ENCODE measurements around the gene KRTAP10-8.
"Not testable (repeated sequence)": the region's sequence is repeated elsewhere in the genome, so short reads cannot be mapped to it uniquely, and the experiment has no call there.

Gene KRTAP10-8

DNA sequence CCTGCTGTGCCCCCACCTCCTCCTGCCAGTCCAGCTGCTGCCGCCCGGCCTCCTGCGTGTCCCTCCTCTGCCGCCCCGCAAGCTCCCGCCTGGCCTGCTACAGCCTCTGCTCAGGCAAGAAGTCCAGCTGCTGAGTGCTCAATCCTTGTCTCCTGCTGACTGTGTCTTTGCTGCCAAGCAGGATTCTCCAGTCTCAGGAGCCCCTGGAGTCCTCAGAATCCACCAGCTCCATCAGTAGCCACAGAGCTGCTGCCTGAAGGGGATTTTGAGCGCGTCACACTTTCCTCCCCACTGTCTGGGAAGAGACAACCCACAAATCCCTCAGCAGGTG is 35.3 kb downstream of the KRTAP10-8 start:
- DNase-seq: no peak

DNA sequence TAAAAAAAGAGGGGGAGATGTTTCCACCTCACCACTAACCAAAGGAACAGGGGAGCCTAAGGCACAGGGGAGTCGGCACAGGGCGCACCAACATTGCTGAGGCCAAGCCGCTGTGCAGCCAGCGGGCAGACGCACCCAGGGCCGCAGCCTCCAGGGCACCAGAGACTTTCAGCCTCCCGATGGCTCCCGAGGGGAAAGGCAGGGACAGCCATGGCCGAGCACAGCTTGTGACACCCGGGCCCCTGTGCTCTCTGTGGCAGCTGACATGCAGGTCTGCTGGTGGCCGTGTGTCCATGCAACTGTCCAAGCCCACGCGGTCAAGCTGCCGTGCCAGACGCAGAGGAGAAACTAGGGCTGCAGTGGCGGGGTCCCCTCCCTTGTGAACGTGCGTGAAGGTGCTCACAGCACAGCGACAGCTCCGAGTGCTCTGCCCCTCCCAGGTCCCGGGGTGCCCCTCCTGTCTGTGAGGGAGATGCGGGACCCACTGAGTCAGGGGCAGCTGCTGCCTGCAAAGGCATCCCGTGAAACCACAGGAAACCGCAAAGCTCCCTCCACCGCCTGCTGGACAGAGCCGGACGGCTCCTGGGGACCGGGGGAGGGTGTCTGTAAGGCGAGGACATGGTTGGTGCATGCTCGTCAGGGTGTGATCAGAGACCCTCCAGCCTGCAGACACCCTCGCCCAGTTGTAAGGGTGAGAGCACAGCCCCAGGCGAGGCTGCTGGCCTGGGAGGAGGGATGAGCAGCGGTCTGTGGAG is 36.9 kb downstream of the KRTAP10-8 start:
- no peak for DNase-seq

DNA sequence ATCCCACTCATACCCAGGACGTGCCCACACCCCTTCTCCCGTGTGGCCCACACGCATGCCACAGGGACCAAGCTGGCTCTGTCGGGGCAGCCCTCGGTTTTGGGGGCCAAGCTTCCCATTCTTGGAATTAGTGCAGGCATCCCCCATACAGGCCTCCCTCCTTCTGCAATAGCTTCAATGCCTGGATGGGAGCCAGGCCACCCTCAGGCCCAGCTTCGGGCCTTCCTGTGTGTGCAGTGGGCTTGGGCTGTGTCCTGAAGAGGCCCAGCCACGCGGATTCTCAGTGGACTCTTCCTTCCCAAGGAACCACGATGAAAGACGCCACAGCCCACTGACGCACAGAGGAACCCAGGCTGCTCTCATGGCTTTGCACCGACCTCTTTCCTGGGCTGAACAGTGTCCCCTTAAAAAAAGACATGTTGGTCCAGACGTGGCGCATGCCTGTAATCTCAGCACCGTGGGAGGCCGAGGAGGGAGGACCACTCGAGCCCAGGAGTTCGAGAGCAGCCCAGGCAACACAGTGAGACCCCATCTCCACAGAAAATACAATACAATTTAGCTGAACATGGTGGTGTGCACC is 37.7 kb downstream of the KRTAP10-8 start:
- DNase-seq: no peak

DNA sequence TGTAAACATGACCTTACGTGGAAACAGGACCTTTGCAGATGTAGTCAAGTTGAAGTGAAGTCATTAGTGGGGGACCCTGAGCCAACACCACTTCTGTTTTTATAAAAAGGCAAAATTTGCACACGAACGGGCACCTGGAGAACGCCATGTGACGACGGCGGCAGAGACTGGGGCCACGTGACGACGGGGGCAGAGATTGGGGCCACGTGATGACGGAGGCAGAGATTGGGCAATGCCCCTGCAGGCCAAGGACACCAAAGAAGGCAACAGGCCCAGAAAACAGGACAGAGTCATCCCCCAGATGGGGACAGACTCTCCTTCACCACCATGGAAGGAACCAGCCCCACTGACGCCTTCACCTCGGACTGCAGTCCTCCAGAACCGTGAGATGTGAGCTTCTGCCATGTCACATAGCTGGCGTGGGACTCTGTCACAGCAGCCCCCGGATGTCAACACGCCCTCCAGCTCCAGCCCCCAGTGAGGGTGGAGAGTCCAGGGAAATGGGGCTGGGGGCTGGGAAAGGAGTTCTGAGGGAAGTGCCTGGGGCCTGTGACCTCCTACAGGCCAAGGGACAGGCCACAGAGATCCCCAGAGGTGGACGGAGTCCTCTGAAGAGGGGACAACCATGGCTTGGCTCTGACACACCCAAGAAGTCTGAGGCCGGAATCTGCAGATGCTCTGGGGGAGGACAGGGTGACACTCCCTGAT is 38.5 kb downstream of the KRTAP10-8 start:
- DNase-seq: no peak

DNA sequence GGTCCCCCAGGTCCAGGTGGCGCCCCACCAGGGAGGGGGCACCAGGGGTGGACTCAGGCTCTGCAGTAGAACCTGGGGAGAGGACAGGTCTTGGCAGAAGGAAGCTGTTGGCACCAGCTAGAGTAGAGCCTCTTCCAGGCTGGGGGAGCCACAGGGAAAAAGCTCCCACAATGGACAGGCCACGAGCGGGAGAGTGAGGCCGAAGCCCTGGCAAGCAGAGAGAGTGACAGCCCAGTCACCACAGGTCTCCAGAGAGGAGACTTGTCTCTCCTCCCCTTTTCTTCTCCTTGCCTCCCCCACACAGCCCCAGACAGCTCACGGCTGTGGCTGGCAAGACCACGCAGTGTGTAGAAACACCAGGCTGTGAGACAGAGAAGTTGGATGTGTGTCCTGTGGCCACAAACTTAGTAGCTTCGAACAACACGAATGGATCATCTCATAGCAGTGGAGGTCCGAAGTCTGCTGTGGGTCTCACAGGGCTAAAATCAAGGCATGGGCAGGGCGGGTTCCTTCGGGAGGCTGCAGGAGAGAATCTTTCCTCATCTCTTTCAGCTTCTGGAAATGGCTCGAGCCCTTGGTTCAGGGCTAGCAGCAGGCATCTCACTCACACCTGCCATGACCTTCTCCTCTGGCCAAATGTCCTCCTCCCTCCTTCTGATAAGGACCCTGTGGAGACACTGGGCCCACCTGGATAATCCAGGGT is 39.2 kb downstream of the KRTAP10-8 start:
- no peak for DNase-seq

DNA sequence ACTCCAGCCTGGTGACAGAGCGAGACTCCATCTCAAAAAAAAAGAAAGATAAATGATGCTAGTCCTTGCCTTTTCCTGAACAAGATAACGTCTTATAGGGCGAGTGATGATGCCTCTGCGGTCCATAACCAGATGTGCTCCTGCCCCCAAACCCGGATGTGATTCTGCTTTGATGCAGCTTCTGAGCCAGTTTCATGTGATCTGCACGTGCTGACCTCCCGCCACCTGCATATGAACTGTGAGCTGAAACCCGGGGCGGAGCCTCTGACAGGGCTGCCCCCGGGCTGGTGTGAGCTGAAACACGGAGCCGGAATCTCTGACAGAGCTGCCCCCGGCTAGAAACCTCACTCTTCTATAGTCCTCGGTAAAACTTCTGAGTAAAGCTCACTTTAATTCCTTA is 41.2 kb downstream of the KRTAP10-8 start:
- DNase-seq: no peak

DNA sequence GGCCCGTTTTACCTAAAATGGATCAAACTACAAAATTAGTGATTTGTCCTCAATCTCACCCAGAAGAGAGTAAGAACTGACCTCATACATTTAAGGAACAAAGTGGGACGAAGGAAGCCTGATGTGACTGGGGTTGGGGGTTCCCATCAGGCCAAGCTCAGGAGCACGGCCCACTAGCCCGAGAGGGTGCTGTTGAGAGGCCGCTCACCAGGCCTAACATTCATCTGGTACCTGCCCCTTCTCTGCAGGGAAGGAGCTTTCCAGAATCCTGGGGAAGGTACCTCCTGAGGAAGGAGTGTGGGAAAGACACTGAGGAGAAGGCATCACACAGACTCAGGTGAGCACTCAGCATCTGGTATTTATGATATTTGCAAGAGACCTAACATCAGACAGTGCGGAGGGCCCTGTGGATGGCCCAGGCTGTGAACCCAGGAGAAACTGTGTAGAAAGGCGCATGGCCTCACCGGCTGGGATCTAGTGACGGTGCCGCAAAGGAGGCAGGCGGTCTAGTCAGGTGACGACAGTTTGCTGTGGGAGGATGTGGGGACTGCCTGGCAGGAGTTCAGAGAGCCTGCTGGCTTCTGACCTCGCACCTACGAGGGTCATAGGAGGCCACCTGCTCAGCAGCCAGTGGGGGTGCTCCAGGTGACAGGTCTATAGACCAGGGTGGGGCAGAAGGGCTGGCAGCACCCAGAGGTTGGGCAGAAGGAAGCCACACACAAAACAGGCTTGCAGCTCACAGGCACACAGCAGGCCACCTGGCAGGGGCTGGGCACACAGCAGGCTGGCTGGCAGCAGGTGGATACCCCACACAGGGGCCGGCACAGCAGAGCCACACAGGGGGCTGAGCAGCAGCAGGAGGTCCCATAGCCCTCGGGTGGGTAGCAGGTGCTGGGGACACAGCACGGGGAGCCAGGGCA is 42.0 kb downstream of the KRTAP10-8 start:
- no peak for DNase-seq

DNA sequence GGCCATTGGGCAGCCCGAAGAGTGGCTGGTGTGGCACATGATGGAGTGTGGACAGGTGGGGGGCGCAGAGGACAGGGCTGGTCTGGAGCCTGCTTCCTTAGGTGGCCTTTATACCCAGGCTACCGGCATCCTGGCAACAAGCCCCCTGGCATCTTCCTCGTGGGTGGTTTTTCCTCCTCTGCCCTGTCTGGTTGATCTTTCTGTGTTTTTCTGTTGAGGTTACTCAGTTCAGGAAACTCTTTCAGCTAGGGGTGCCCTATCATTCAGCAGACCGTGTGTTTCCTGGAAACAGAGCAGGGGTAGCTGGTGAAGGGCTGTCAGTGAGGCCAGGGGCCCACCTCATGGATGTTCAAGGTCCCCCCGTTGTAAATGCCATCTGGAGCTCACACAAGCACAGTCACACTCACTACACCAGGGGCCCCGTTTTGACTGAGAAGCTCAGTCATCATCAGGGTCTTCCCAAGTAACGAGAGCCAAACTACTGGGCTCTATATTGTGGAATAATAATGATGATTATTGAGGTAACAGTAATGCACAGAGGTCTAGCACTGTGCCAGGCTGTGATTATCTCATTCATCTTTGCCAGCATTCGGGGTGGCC is 42.8 kb downstream of the KRTAP10-8 start, which contains the start of gene KRTAP12-4:
KRTAP12-4 (minus strand) TSS at position 84 of the 600 bp plus-strand sequence; CDS start at position 39, 45 bp downstream.
- DNase-seq: no peak

DNA sequence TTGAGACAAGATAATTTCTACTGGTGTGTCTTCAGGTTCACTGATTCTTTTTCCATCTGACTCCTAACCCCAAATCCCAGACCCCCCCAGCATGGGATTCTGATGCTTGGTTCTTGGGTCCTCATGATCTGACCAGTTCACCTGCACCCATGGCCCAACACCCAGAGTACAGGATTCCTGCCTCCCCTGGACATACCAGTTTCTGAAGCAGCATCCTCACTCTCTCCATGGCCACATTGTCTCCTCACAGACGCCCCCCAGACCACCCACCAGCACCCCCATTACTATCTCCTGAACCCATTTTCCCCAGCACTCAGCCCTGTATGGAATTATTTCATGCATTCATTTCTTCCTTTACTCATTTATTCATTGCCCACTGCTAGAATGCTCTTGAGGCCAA is 45.0 kb downstream of the KRTAP10-8 start:
- no peak for DNase-seq

DNA sequence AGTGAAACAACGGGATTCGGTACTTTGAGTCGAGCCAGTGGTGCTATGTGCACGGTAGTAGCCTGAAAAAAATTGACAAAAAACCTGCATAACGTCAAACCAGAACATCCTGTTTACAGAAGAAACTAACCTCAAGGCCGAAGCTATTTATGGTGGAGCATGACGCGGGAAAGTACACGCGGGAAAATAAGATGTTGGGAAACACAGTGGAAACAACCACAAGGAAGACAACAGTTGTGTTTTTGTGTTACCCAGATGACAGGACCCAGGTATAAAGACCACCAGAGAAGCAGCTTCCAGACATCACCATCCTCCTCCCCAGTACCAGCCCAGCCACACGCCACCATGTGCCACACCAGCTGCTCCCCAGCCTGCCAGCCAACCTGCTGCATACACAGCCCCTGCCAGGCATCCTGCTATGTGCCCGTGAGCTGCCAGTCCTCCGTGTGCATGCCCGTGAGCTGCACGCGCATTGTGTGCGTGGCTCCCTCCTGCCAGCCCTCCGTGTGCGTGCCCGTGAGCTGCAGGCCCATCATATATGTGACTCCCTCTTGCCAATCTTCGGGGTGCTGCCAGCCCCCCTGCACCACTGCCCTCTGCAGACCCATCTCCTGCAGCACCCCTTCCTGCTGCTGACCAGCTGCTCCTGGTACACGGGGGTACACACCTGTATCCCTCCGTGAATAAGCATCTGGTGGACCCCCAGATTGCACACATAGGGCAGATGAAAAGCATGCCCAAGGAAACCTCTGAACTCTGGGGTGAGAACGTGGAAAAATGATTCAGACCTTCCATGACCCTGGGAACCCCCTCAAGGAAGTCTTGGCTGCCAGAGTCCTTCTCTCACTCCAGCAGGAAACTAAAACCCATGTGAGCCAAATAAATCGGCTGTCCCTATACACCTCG is 46.0 kb downstream of the KRTAP10-8 start, which contains the start of gene KRTAP12-3:
KRTAP12-3 (plus strand) TSS at position 298 of the 906 bp plus-strand sequence; CDS start at position 346, 48 bp downstream.
- no peak for DNase-seq

DNA sequence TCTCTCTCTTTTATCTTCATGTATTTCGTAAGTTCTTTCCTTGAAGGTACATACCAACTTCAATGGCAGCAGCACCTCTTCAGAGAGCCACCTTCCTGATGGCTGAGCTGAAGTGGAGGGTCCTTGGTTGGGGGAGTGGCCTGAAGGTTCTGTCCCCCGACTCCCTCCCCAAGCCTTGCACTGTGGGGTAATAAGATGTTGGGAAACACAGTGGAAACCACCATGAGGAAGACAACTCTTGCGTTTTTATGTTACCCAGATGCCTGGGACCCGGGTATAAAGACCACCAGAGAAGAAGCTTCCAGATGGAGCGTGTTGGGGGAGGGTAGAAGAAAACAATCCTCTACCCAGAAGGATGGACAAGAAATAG is 46.6 kb downstream of the KRTAP10-8 start:
- no peak for DNase-seq

DNA sequence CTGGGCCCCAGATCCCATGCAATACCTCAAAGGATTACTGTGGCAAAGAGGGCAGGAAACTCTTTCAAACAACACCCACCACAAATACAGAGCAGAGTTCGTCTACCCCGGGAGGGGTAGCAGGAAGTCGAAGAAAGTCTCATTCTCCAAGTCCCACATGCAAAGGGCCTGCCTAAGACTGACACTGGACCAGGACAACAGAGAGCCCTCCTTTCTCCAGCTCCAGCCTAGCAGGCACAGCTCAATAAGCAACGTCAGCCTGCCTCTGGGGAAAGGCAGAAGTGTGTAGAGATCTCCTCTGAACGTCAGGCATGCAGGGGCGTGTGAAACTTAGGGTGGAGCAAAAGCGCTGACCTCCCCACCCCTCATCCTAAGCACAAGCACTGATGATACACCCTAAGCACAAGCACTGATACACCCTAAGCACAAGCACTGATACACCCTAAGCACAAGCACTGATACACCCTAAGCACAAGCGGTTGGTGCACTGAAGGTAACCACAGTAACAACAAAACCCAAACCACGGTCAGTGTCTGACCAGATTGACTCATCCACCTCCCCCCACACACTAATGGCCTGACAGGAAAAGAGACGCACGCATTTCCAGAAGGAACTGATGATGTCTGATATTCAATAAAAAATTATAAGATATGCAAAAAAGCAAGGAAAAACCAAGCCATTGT is 47.2 kb downstream of the KRTAP10-8 start:
- DNase-seq: no peak

DNA sequence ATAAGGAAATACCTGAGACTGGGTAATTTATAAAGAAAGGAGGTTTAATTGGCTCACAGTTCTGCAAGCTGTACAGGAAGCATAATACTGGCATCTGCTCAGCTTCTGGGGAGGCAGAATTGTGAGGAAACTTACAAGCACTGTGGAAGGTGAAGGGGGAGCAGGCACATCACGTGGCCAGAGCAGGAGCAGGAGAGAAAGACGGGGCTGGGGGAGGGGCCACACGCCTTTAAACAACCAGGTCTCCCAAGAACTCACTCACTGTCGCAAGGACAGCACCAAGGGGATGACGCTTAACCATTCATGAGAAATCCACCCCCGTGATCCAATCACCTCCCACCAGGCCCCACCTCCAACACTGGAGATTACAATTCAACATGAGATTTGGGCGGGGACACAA is 49.7 kb downstream of the KRTAP10-8 start:
- not testable (repeated sequence) for DNase-seq

Data from left hindlimb (tissue), 1 donor.